GM12878 (cell line): ENCODE measurements around the gene PHOX2A. TPM values are rescaled to one million over a fixed set of nuclear protein-coding genes. Genes with fewer than 3 reads are reported as not detected.

Experiments
- ATAC-seq: fragments of 200-7000 bp; cut with Tn5 transposase; 3 replicates; pipeline ENCODE4 v1.9.1; 2020; ENCODE audit warnings: mild to moderate bottlenecking, moderate library complexity
- BruUV-seq: library from RNA; stranded (reverse); fragments of 400-500 nt; replicated peaks from 2 replicates; lab custom pipeline; 2021; lab: Mats Ljungman, UMichigan
- CTCF ChIA-PET: fragments of 300-600 bp; sonication (Branson Sonifier 250); formaldehyde crosslinking; extraction: SDS; loops from one replicate; lab custom pipeline; 2021; ENCODE audit warnings: inconsistent platforms; lab: Yijun Ruan, JAX
- POLR2A ChIA-PET: fragments of 350-600 bp; formaldehyde crosslinking; extraction: SDS; loops from one replicate; lab custom pipeline; 2021; ENCODE audit warnings: inconsistent platforms; lab: Charles Lee
- RAD21 ChIA-PET: fragments of 300-600 bp; sonication (Branson Sonifier 250); formaldehyde crosslinking; loops from one replicate; lab custom pipeline; 2023; ENCODE audit warnings: antibody characterized with exemption; ENCODE audit not compliant: unreplicated experiment; lab: Charles Lee
- SMC1A ChIA-PET: fragments of 300-600 bp; sonication (Branson Sonifier 250); formaldehyde crosslinking; loops from one replicate; lab custom pipeline; 2023; ENCODE audit not compliant: unreplicated experiment, uncharacterized antibody; lab: Charles Lee
- DNase-seq: peaks from one replicate; pipeline ENCODE4 v3.0.0-alpha.2; 2011; ENCODE audit warnings: low read depth, low spot score
- FAIRE-seq: peaks from 3 replicates; lab custom pipeline; 2011; peaks lifted over from hg19 to GRCh38; lab: Jason Lieb, UNC
- H2AFZ ChIP-seq: 2 replicates; pipeline ENCODE4 v1.6.0; 2011; ENCODE audit warnings: low read depth, low read length, control low read depth; ENCODE audit not compliant: control insufficient read depth
- H3K27ac ChIP-seq: 2 replicates; pipeline ENCODE4 v1.5.1; 2011; ENCODE audit warnings: control low read depth; ENCODE audit not compliant: control insufficient read depth, insufficient read depth
- H3K27me3 ChIP-seq, 2 experiments: replicated peaks in 1 of 2; 2 replicates each; pipeline versions ENCODE4 v1.6.0 to v1.6.1; 2011; ENCODE audit warnings: low read length in 1 of 2; ENCODE audit not compliant: control insufficient read depth in 2 of 2, insufficient read depth in 2 of 2
- H3K36me3 ChIP-seq, 2 experiments: 2 replicates each; pipeline ENCODE4 v1.5.1; 2011; ENCODE audit warnings: low read length in 1 of 2; ENCODE audit not compliant: control insufficient read depth in 2 of 2, insufficient read depth in 2 of 2
- H3K4me1 ChIP-seq: 2 replicates; pipeline ENCODE4 v1.6.1; 2011; ENCODE audit warnings: mild to moderate bottlenecking, low read length, moderate library complexity, mixed read lengths; ENCODE audit not compliant: control insufficient read depth, insufficient read depth
- H3K4me2 ChIP-seq: 2 replicates; pipeline ENCODE4 v1.6.0; 2011; ENCODE audit warnings: control low read depth; ENCODE audit not compliant: control insufficient read depth, insufficient read depth
- H3K4me3 ChIP-seq: fragments of 200-600 bp; sonication (generic); 2 replicates; pipeline ENCODE4 v1.5.1; 2016
- H3K79me2 ChIP-seq: 2 replicates; pipeline ENCODE4 v1.6.0; 2011; ENCODE audit warnings: low read length; ENCODE audit not compliant: control insufficient read depth, insufficient read depth
- H3K9ac ChIP-seq: 2 replicates; pipeline ENCODE4 v1.8.0; 2011; ENCODE audit warnings: low read length, control low read depth, mixed read lengths; ENCODE audit not compliant: control insufficient read depth, insufficient read depth
- H3K9me3 ChIP-seq: replicated peaks from 3 replicates; pipeline ENCODE4 v1.5.1; 2011; ENCODE audit warnings: mild to moderate bottlenecking, low read length; ENCODE audit not compliant: control insufficient read depth, insufficient read depth
- H4K20me1 ChIP-seq: 2 replicates; pipeline ENCODE4 v1.6.0; 2011; ENCODE audit not compliant: control insufficient read depth, insufficient read depth
- ATF7 ChIP-seq: fragments of 450-650 bp; IDR thresholded peaks from 2 replicates; pipeline ENCODE4 v1.6.1; 2016; ENCODE audit warnings: low read depth, mild to moderate bottlenecking
- CBFB ChIP-seq: IDR thresholded peaks from 2 replicates; pipeline ENCODE4 v1.6.1; 2016; ENCODE audit warnings: antibody characterized with exemption, low read depth
- CHD2 ChIP-seq: IDR thresholded peaks from 2 replicates; pipeline ENCODE4 v1.6.1; 2011; ENCODE audit warnings: low read depth, low read length, improper control_type of control experiment, borderline replicate concordance
- EGR1 ChIP-seq, 2 experiments: IDR thresholded peaks; 1 replicate in 1 of 2; 2 replicates in 1 of 2; pipeline ENCODE4 v1.6.1; 2011 to 2012; ENCODE audit warnings: low read depth in 2 of 2, low read length in 2 of 2, borderline replicate concordance in 1 of 2, mild to moderate bottlenecking in 1 of 2, moderate library complexity in 1 of 2
- GATAD2B ChIP-seq: fragments of 450-650 bp; conservative IDR thresholded peaks from 2 replicates; pipeline ENCODE4 v1.6.1; 2017; ENCODE audit warnings: low read depth, mild to moderate bottlenecking, moderate library complexity
- HDAC6 ChIP-seq: fragments of 200-600 bp; sonication (generic); IDR thresholded peaks from one replicate; pipeline ENCODE4 v1.8.0; 2017; ENCODE audit warnings: antibody characterized with exemption; ENCODE audit not compliant: unreplicated experiment
- IRF4 ChIP-seq: IDR thresholded peaks from 2 replicates; pipeline ENCODE4 v1.6.1; 2011; ENCODE audit warnings: low read depth, low read length
- POLR2A ChIP-seq: IDR thresholded peaks from 2 replicates; pipeline ENCODE4 v1.6.1; 2011; ENCODE audit warnings: low read depth, mild to moderate bottlenecking, low read length
- RAD51 ChIP-seq: fragments of 450-650 bp; IDR thresholded peaks from 2 replicates; pipeline ENCODE4 v1.6.1; 2016; ENCODE audit warnings: moderate library complexity, mild to moderate bottlenecking, inconsistent platforms
- WGBS: methylation state at CpG from one replicate; pipeline ENCODE4 v1.1.6; 2016; ENCODE audit warnings: low lambda C conversion rate; ENCODE audit not compliant: insufficient replicate concordance, insufficient coverage; ENCODE audit errors: missing lambda C conversion rate; 5-methylcytosine and 5-hydroxymethylcytosine counted together
- in situ Hi-C: fragments of 300-500 bp; cut with MboI; formaldehyde crosslinking; loops from 9 replicates; pipeline ENCODE4 v1.14.3; 2018; ENCODE audit warnings: mixed read lengths
- intact Hi-C: fragments of 100-400 bp; cut with micrococcal nuclease; formaldehyde crosslinking; loops from one replicate; pipeline ENCODE4 v1.14.2; 2022; ENCODE audit not compliant: unreplicated experiment
- polyA plus RNA-seq, 11 experiments: library from polyadenylated mRNA; depleted of rRNA in 4 of 11; unstranded in 6 of 11; stranded (reverse) in 5 of 11; fragments of >200 nt; fragmentation: Nextera tagmentation in 4 of 11; fragmentation: Illumina TruSeq in 1 of 11; extraction: Ambion mirVana in 4 of 11; extraction: Trizol in 1 of 11; gene quantifications; 1 replicate in 1 of 11; 2 replicates in 10 of 11; pipeline versions ENCODE4 v1.2.1 to v1.2.3, GENCODE V29; 2011 to 2016; ENCODE audit warnings: inconsistent platforms in 2 of 11, missing spikeins in 2 of 11, low read depth in 1 of 11
- total RNA-seq, 4 experiments: library from RNA; depleted of rRNA in 3 of 4; stranded (reverse); fragments of >200 nt in 3 of 4; fragmentation: Illumina TruSeq in 1 of 4; extraction: Trizol in 1 of 4; gene quantifications; 2 replicates each; pipeline versions ENCODE4 v1.2.1 to v1.2.3, GENCODE V29; 2013 to 2021

PHOX2A gene
- total and polyA plus RNA-seq, 10 of the 15 experiments (the other 5 are each of a cell fraction or from before 2014, with no cell fraction given) = not detected

GRCh38 chr11:72230764-72231365 lies 13.1 kb downstream of the PHOX2A start:
- H3K9me3 ChIP-seq = no peaks in the 10 kb centered on the region
- H3K9ac ChIP-seq = no peak overlapping the region
- peaks cover 4% of the 10 kb centered on the region for H3K4me1 ChIP-seq
- POLR2A ChIA-PET = no interaction called here
- H3K4me2 ChIP-seq = no peak overlapping the region
- H4K20me1 ChIP-seq = no peaks in the 10 kb centered on the region; the same call in 1 of the 2 replicates
- no peak overlapping the region for H2AFZ ChIP-seq
- TF ChIP-seq POLR2A = no peak; the same call in 1 of the 2 replicates
- no peak for TF ChIP-seq RAD51
- no peak for TF ChIP-seq EGR1 (IDR thresholded peaks at IDR 0.05; ENCODE audit: borderline replicate concordance in 1 of 2, low read depth in 2 of 2, low read length in 2 of 2)
- TF ChIP-seq GATAD2B = no peak
- no peak for TF ChIP-seq CBFB
- no peak for TF ChIP-seq ATF7
- TF ChIP-seq CHD2 = no peak
- no peak for TF ChIP-seq HDAC6
- TF ChIP-seq IRF4 = no peak
- RAD21 ChIA-PET = no interaction called here
- CTCF ChIA-PET = no interaction called here
- no peak overlapping the region for H3K27ac ChIP-seq
- no peak overlapping the region for H3K4me3 ChIP-seq
- DNase-seq = no peak
- no TSS peak for BruUV-seq
- in situ Hi-C loops (no loop called here), intact Hi-C loops (no loop called here)
- 91% methylated on average over 15 of the region's 18 CpGs for WGBS
- no peaks in the 10 kb centered on the region for H3K27me3 ChIP-seq
- SMC1A ChIA-PET = no interaction called here
- H3K36me3 ChIP-seq = peaks cover 24 to 31% of the 10 kb centered on the region in 2 experiments; a peak in 3 of 4 replicates
- no peak for ATAC-seq
- peaks cover 6% of the 10 kb centered on the region for H3K79me2 ChIP-seq
- no peak for FAIRE-seq
